Activated naive CD4-positive, alpha-beta T cell treated with anti-CD3 and anti-CD28 coated beads, Interleukin-2, amount 50 U/mL, for 72 hours (primary cell): Measurements from ENCODE around the gene NUP153. TPM values are rescaled to one million over a fixed set of nuclear protein-coding genes. Genes with fewer than 3 reads are reported as not detected.
A peak's percentile ranks its signal among the peaks of the same experiment; 100 is the strongest.

Source experiments
- ATAC-seq, 2 donors: fragments of 150-1000 bp; cut with Tn5 transposase; 2 replicates each; pipeline ENCODE4 v1.10.0; 2021; ENCODE audit warnings: mild to moderate bottlenecking in 2 of 2, moderate library complexity in 2 of 2
- DNase-seq, 2 donors: peaks; one replicate each; pipeline ENCODE4 v3.0.0; 2021 to 2022; ENCODE audit warnings: low spot score in 2 of 2
- H3K27ac Mint-ChIP-seq, 2 donors: one replicate each; pipeline ENCODE4 v1.8.0; 2022; ENCODE audit warnings: mild to moderate bottlenecking in 2 of 2, mixed read lengths in 2 of 2
- H3K36me3 Mint-ChIP-seq, 2 donors: one replicate each; pipeline ENCODE4 v1.8.0; 2022; ENCODE audit warnings: mixed read lengths in 2 of 2
- H3K9me3 Mint-ChIP-seq, 2 donors: one replicate each; pipeline ENCODE4 v1.8.0; 2022; ENCODE audit warnings: mixed read lengths in 2 of 2
- total RNA-seq, 2 donors: library from RNA; stranded (reverse); gene quantifications; one replicate each; pipeline ENCODE4 v1.2.3, GENCODE V29; 2022

Gene NUP153
- total RNA-seq, 2 donors from 2014 or later = 77.3 to 84.8 TPM

DNA sequence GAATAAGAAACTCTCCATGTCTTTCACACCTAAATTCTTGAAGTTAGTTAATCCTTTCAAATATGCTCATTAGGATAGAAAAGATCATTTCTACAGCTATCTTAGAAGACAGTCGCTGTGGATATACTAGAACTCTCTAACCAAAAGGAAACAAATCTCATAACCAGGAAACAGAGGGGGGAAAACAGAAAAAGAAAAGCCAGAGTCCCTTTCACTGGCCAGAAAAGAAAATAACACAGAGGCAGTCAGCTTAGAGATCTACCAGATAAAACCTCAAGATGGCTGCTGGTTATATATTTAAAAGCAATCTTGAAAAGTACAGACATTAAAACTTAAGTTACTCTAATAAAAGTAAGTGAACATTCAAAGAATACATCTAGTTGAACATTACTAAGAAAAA, 19.6 kb downstream of the NUP153 start:
- H3K27ac Mint-ChIP-seq = peak overlapping the region in 1 of 2 donors; percentile 1
- no peak for ATAC-seq

DNA sequence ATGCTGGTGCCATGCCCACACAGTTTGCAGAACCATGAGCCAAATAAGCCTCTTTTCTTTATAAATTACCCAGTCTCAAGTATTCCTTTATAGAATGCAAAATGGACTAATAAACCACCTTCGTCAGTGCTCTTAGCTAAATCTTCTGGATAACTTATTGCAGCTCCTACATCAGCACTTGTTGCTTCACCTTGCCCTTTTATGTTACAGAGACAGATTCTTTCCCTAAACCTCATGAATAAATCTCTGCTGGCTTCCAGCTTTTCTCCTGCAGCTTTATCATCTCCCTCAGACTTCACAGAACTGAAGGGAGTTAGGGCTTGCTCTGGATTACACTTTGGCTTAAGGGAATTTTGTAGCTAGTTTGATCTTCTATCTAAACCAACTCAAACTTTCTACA, 22.6 kb downstream of the NUP153 start:
- H3K27ac Mint-ChIP-seq = no peak overlapping the region
- ATAC-seq (no peak), DNase-seq (no peak)
- no peaks in the 10 kb centered on the region for H3K9me3 Mint-ChIP-seq
- H3K36me3 Mint-ChIP-seq = peaks cover 28 to 47% of the 10 kb centered on the region in 2 donors

More for the DNA sequence above, 19.6 kb downstream of the NUP153 start:
- Mint-ChIP-seq H3K9me3 (no peaks in the 10 kb centered on the region), H3K36me3 (peaks cover 21 to 39% of the 10 kb centered on the region in 2 donors)
- DNase-seq = no peak

DNA sequence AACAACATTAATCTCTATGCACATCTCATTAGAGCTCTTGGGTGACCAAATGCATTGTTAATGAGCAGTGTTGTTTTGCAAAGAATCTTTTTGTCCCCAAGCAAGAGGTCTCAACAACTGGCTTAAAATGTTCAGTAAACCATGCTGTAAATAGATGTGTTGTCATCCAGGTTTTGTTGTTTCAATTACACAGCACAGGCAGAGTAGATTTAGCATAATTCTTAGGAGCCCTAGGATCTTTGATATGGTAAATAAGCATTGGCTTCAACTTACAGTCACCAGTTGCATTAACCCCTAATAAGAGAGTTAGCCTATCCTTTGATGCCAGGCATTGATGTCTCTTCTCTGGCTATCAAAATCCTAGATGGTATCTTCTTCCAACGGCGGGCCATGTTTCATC, 23.3 kb downstream of the NUP153 start:
- no peaks in the 10 kb centered on the region for H3K9me3 Mint-ChIP-seq
- no peak overlapping the region for H3K27ac Mint-ChIP-seq
- H3K36me3 Mint-ChIP-seq = peaks cover 28 to 46% of the 10 kb centered on the region in 2 donors
- ATAC-seq (no peak), DNase-seq (no peak)

DNA sequence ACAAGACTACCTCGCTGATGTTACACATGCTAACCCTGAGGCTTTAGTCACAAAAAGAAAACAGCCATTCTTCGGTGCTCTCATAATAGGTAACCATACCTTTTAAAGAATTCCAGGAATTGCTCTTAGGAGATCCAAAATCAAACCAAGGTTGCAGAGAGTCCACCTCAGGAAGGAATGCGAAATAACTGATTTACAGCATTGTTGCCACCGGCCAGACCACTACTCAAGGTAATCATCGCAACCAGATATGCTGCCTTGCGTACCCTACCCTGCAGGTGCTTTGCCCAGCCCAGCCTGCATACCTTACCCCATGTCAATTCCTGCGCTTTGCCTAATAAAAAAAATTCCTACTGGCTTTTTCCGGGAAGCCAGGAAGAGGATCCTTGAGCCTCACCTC, 27.0 kb downstream of the NUP153 start:
- H3K9me3 Mint-ChIP-seq = no peaks in the 10 kb centered on the region
- H3K36me3 Mint-ChIP-seq = peaks cover 24 to 29% of the 10 kb centered on the region in 2 donors

DNA sequence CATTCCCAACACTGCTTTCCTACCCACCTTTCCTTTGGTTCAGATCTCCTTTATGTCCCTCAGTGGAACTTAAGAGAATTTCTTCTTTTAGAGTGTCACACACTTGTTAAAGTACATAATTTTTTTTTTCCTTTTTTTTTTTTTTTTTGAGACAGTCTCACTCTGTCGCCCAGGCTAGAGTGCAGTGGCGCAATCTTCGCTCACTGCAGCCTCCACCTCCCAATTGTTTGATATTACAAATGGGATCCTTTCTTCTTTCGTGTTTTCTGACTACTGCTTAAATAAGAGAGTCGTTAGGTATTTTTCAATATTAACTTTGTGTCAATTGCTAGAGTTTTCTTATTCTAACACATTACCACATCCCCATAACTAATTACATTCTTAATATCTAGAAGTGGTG, 29.1 kb downstream of the NUP153 start:
- H3K9me3 Mint-ChIP-seq = no peaks in the 10 kb centered on the region
- H3K27ac Mint-ChIP-seq = no peak overlapping the region
- H3K36me3 Mint-ChIP-seq = peaks cover 13 to 15% of the 10 kb centered on the region in 2 donors
- ATAC-seq (no peak), DNase-seq (no peak)

More for the DNA sequence above, 27.0 kb downstream of the NUP153 start:
- ATAC-seq = no peak
- H3K27ac Mint-ChIP-seq = no peak overlapping the region
- no peak for DNase-seq

DNA sequence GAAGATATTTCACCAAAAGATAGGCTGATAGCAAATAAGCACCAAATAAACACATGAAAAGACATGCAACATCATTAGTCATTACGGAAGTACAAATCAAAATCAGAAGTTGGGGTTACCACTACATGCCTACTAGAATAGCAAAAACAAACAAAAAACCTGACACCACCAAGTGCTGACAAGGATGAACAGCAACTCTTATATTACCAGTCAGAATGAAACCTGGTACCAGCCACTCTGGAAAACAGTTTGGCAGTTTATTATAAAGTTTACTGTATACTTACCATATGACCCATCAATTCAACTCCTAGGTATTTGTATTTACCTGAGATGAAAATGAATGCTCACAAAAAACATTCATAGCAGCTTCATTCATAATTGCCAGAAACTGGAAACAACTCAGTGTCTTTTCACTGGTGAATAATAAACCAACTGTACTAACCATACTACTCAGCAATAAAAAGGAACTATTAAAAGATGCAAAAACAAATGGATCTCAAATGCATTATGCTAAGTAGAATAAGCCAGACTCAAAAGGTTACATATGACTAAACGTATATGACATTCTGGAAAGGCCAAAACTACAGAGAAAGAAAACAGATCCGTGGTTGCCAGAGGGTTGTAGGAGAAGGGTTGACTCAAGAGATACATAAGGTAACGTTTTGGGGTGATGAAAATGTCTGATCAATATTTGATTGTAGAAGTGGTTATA, 33.0 kb downstream of the NUP153 start:
- H3K36me3 Mint-ChIP-seq = peaks cover 14 to 29% of the 10 kb centered on the region in 2 donors

DNA sequence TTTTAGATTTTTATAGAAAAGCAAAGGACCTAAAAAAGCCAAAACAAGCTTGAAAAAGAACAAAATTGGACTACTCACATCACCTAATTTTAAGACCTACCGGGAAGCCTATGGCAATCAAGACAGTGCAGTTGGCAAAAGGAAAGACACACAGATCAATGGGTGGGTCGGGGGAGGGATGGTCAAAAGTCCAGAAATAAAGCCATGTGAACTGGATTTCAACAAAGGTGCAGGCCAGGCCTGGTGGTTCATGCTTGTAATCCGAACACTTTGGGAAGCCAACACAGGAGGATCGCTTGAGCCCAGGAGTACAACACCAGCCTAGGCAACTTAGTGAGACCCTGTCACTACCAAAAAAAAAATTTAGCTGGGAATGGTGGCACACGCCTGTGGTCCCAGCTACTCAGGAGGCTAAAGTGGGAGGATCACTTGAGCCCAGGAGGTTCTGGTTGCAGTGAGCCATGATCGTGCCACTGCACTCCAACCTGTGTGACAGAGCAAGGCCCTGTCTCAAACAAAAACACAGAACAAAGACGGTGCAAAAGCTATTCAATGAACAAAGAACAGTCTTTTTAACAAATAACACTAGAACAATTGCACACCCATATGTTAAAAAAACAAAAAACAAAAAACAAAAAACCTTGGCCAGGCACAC, 34.5 kb downstream of the NUP153 start:
- H3K27ac Mint-ChIP-seq = no peak overlapping the region
- DNase-seq (no peak), ATAC-seq (no peak)
- H3K36me3 Mint-ChIP-seq = peaks cover 14 to 29% of the 10 kb centered on the region in 2 donors
- no peaks in the 10 kb centered on the region for H3K9me3 Mint-ChIP-seq

More for the DNA sequence above, 33.0 kb downstream of the NUP153 start:
- Mint-ChIP-seq H3K9me3 (no peaks in the 10 kb centered on the region), H3K27ac (peak overlapping the region; percentile 25 to 96)
- ATAC-seq (peak; percentile 72 to 89), DNase-seq (peak in 1 of 2 donors; percentile 10)

DNA sequence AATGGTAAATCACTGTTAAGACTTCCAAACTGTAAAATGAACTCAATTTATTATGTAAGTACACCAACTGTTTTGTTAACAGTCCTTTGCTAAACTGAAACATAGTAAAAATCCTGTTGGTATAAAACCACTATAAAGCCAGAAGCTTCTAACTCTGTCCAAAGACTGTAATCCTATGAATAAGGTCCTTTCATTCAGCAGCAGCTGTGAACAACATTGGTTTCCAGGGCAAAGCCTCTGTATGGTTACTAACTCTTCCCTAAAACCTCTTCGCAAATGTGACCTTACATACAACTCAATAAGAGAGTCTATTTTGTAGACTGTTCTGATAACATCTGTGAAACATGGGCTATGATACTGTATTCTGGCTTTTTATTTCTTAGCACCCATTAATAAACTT, 40.1 kb downstream of the NUP153 start:
- H3K9me3 Mint-ChIP-seq = no peaks in the 10 kb centered on the region
- ATAC-seq (no peak), DNase-seq (no peak)
- H3K27ac Mint-ChIP-seq = no peak overlapping the region
- peaks cover 12 to 49% of the 10 kb centered on the region in 2 donors for H3K36me3 Mint-ChIP-seq

DNA sequence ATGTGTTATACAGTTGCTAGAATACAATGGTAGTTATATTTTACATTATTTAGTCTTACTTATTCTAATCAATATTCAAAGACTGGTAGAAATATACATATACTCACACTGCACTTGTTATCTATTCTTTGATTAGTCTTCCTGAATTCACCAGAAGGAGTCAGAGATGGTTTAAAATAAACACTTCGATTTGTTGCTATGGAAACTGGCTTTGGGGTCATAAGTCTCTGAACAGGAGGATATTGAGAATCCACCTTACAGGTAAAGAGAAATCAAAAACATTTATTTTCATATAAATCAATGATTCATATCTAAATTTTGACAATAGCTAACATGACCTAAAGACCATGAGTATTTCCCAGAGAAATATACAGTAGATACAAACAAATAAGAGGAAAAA, 41.6 kb downstream of the NUP153 start:
- no peaks in the 10 kb centered on the region for H3K9me3 Mint-ChIP-seq
- no peak for ATAC-seq
- peaks cover 6 to 50% of the 10 kb centered on the region in 2 donors for H3K36me3 Mint-ChIP-seq
- no peak for DNase-seq
- no peak overlapping the region for H3K27ac Mint-ChIP-seq

DNA sequence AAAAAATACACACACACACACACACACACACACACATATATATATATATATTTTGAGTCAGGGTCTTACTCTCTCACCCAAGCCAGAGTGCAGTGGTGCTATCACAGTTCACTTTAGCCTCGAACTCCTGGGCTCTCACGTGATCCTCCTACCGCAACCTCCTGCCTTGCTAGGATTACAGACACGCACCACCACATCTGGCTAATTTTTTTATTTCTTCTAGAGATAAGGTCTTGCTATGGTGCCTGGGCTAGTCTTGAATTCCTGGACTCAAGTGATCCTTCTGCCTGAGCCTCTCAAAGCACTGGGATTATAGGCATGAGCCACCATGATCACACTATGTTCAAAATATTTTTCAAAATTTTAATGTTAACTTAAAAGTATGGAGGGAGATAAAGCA, 43.5 kb downstream of the NUP153 start:
- DNase-seq (no peak), ATAC-seq (no peak)
- H3K9me3 Mint-ChIP-seq = no peaks in the 10 kb centered on the region
- peaks cover 6 to 47% of the 10 kb centered on the region in 2 donors for H3K36me3 Mint-ChIP-seq
- no peak overlapping the region for H3K27ac Mint-ChIP-seq

DNA sequence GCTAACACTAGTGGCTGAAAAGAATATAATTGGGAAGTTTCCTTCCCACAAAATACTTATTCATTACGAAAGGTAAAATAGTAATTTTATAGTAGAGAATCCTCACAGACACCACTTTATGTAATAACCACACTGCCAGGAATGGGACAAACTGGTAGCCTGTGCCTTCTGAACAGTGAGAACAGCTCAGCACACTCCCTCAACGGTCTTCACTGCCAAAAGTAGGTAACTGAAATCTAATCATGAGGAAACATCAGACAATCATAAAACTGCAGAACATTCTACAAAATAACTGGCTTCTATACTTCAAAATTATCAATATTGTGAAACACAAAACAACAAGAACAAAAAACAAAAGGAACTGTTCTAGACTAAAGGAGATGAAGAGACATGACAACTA, 44.1 kb downstream of the NUP153 start:
- DNase-seq (no peak), ATAC-seq (no peak)
- peak overlapping the region in 1 of 2 donors; percentile 56 for H3K27ac Mint-ChIP-seq
- peaks cover 6 to 51% of the 10 kb centered on the region in 2 donors for H3K36me3 Mint-ChIP-seq
- no peaks in the 10 kb centered on the region for H3K9me3 Mint-ChIP-seq

DNA sequence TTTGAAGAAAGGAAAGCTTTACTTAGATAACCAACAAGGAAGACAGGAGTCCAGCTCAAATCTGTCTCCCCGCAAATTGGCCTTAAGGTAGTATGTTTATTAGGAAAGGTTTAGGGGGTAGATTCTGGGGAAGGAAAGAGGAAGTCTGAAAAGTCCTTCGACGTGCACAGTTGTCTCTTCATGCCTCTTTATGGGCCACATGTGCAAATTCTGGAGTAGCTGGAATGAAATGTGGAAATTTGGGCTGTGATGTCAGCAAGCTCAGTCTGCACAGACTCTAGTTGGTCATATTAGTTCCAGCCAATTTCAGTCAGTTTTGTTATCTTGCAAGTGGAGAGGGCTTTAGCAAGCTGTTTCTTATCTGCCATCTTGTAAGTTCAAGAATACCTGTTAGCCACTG, 50.1 kb downstream of the NUP153 start:
- no peak for DNase-seq
- no peak for ATAC-seq
- Mint-ChIP-seq H3K36me3 (peaks cover 5 to 40% of the 10 kb centered on the region in 2 donors), H3K27ac (no peak overlapping the region), H3K9me3 (no peaks in the 10 kb centered on the region)

DNA sequence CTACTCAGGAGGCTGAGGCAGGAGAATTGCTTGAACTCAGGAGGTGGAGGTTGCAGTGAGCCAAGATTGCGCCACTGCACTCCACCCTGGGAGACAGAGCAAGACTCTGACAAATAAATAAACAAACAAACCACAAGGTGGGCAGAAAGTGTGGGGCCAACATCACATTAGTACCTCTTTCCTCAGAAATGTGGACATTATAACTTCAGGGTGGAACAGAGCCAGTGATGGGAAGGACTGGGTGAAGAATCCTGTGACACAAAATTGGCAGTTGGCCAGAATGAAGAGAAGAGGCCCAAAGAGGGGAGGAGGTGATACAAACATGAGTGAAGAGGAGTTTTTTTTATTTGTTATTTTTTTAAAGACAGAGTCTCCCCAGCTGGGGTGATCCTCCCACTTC, 50.6 kb downstream of the NUP153 start:
- DNase-seq = no peak
- H3K36me3 Mint-ChIP-seq = peaks cover 5 to 35% of the 10 kb centered on the region in 2 donors
- ATAC-seq = no peak
- no peak overlapping the region for H3K27ac Mint-ChIP-seq
- H3K9me3 Mint-ChIP-seq = no peaks in the 10 kb centered on the region

DNA sequence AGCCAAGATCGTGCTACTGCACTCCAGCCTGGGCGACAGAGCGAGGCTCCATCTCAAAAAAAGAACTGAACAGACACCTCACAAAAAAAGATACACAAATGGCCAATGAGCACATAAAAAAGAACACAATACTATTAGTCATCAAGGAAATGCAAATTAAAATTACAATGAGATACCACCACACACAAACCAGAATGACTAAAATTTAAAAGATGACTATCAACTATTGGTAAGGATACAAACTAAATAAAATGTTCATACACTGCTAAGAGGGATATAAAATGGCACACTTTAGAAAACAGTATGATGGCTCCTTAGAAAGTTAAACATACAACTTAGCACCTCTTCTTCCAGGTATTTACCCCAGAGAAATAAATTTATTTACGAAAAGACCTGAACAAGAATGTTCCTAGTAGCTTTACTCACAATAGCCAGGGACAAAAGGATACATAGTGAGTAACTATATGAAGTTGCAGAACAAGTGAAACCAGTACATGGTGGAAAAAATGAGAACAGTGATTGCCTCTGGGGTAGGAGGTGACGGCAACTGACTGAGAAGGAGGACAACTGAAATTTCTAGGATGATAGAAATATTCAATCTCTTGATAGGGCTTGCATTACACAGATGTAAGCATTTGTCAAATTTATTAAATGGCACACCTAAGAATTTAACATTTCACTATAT, 53.4 kb downstream of the NUP153 start:
- peak; percentile 71 to 89 for ATAC-seq
- no peaks in the 10 kb centered on the region for H3K9me3 Mint-ChIP-seq
- peak overlapping the region; percentile 65 to 92 for H3K27ac Mint-ChIP-seq
- H3K36me3 Mint-ChIP-seq = peaks cover 12 to 44% of the 10 kb centered on the region in 2 donors
- no peak for DNase-seq

DNA sequence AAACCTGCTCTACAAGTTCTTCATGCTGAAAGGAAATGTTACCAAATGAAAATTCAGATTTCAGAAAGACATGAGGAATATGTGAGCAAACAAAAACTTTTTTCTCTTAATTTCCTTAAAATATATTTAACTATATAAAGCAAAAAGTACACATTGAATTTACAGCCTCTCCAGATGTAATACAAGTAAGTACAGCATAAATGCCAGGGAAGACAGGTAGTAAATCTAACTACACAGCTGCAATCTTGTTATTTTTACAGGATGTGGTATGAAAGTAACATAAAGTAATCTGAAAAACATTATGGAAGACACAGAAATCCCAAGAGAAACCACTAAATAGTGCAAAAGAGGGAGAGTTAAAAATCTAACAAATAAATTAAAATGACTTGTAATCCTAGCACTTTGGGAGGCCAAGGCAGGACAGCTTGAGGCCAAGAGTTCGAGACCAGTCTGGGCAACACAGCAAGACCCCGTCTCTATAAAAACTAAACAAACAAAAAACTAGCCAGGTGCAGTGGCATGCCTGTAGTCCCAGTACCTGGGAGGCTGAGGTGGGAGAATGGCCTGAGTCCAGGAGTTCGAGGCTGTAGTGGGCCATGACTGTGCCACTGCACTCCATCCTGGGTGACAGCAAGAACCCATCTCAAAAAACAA, 55.9 kb downstream of the NUP153 start:
- ATAC-seq (no peak), DNase-seq (no peak)
- H3K9me3 Mint-ChIP-seq = no peaks in the 10 kb centered on the region
- peaks cover 6 to 42% of the 10 kb centered on the region in 2 donors for H3K36me3 Mint-ChIP-seq
- no peak overlapping the region for H3K27ac Mint-ChIP-seq

DNA sequence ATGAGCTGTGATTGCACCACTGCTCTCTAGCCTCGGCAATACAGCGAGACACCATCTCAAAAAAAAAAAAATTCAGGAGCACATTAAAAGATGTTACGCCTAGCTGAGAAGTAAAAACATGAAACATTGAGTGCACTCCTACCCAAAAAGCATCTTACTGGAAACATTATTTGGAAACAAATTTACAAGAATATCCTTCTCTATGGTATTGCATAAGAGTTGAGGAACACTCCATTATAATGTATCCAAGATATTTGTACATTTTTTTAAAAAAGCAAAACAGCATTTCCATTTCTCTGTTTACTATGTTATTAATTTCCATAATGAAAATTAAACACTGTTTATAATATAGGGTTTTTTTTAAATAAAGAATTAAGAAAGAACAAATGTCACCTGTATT, 58.0 kb downstream of the NUP153 start:
- H3K36me3 Mint-ChIP-seq = peaks cover 13 to 48% of the 10 kb centered on the region in 2 donors

DNA sequence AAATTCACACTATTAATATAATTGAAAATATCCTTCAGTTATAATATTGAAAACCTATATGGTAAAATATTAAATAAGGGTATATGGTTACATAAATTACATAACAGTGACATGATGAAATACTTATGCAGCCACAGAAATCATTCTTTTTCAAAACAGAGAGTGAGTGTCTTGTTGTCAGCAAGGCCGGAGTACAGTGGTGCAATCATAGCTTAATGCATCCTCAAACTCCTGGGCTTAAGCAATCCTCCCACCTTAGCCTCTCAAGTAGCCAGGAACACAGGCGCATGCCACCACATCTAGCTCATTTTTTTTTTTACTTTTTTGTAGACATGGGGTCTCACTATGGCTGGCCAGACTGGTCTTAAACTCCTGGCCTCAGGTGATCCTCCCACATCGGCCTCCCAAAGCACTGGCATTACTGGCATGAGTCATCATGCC, 66.2 kb downstream of the NUP153 start:
- no peaks in the 10 kb centered on the region for H3K9me3 Mint-ChIP-seq
- ATAC-seq (no peak), DNase-seq (no peak)
- peaks cover 12 to 67% of the 10 kb centered on the region in 2 donors for H3K36me3 Mint-ChIP-seq
- no peak overlapping the region for H3K27ac Mint-ChIP-seq

More for the DNA sequence above, 58.0 kb downstream of the NUP153 start:
- Mint-ChIP-seq H3K9me3 (no peaks in the 10 kb centered on the region), H3K27ac (no peak overlapping the region)
- DNase-seq (no peak), ATAC-seq (no peak)
